WTC11 (cell line): ENCODE measurements around the gene YLPM1. TPM values are rescaled to one million over a fixed set of nuclear protein-coding genes. Genes with fewer than 3 reads are reported as not detected.
A peak's percentile ranks its signal among the peaks of the same experiment; 100 is the strongest.

Experiments used
- ATAC-seq: fragments of 200-7000 bp; cut with Tn5 transposase; 2 replicates; pipeline ENCODE4 v1.10.0; 2021; ENCODE audit warnings: mild to moderate bottlenecking, moderate library complexity
- CTCF ChIA-PET: fragments of 300-600 bp; sonication (Branson Sonifier 250); formaldehyde crosslinking; loops from one replicate; lab custom pipeline; 2021; ENCODE audit warnings: antibody characterized with exemption; lab: Charles Lee
- POLR2A ChIA-PET: fragments of 350-600 bp; sonication (Branson Sonifier 250); formaldehyde crosslinking; loops from one replicate; lab custom pipeline; 2021; ENCODE audit warnings: antibody characterized with exemption; lab: Charles Lee
- DNase-seq: peaks from one replicate; pipeline ENCODE4 v3.0.0; 2021; ENCODE audit warnings: low spot score
- H3K27ac Mint-ChIP-seq: 2 replicates; pipeline ENCODE4 v1.8.0; 2021; ENCODE audit warnings: mixed read lengths
- H3K27me3 Mint-ChIP-seq: 2 replicates; pipeline ENCODE4 v1.8.0; 2021; ENCODE audit warnings: low read depth, mild to moderate bottlenecking, moderate library complexity, mixed read lengths
- H3K36me3 Mint-ChIP-seq: 2 replicates; pipeline ENCODE4 v1.8.0; 2021; ENCODE audit warnings: mixed read lengths
- H3K4me1 Mint-ChIP-seq: 2 replicates; pipeline ENCODE4 v1.8.0; 2022; ENCODE audit warnings: mixed read lengths
- H3K4me3 Mint-ChIP-seq: 2 replicates; pipeline ENCODE4 v1.8.0; 2021; ENCODE audit warnings: mild to moderate bottlenecking, moderate library complexity, mixed read lengths
- H3K9me3 Mint-ChIP-seq: 2 replicates; pipeline ENCODE4 v1.8.0; 2021; ENCODE audit warnings: mixed read lengths
- ATF2 ChIP-seq: sonication (generic); formaldehyde crosslinking; IDR thresholded peaks from 2 replicates; pipeline ENCODE4 v1.8.1; 2022; ENCODE audit warnings: low read depth, missing genetic modification reagents, borderline replicate concordance
- ATF6 ChIP-seq: sonication (generic); formaldehyde crosslinking; IDR thresholded peaks from 2 replicates; pipeline ENCODE4 v1.8.1; 2023; ENCODE audit warnings: mild to moderate bottlenecking, missing genetic modification reagents
- E2F4 ChIP-seq: sonication (generic); formaldehyde crosslinking; IDR thresholded peaks from 2 replicates; pipeline ENCODE4 v1.8.1; 2022; ENCODE audit warnings: low read depth, mild to moderate bottlenecking, moderate library complexity, missing genetic modification reagents, borderline replicate concordance
- EMX1 ChIP-seq: fragments of 250-450 bp; sonication (Bioruptor Pico); IDR thresholded peaks from 2 replicates; pipeline ENCODE4 v1.8.0; 2021; ENCODE audit warnings: mild to moderate bottlenecking
- IRF1 ChIP-seq: sonication (generic); formaldehyde crosslinking; IDR thresholded peaks from 2 replicates; pipeline ENCODE4 v1.8.0; 2023; ENCODE audit warnings: missing genetic modification reagents
- IRF2 ChIP-seq: sonication (generic); formaldehyde crosslinking; IDR thresholded peaks from 2 replicates; pipeline ENCODE4 v1.8.0; 2022; ENCODE audit warnings: low read depth, missing genetic modification reagents, borderline replicate concordance
- JUN ChIP-seq: sonication (generic); formaldehyde crosslinking; IDR thresholded peaks from 2 replicates; pipeline ENCODE4 v1.8.0; 2023; ENCODE audit warnings: mild to moderate bottlenecking, missing genetic modification reagents
- NFE2L1 ChIP-seq: sonication (generic); formaldehyde crosslinking; IDR thresholded peaks from 2 replicates; pipeline ENCODE4 v1.8.1; 2023; ENCODE audit warnings: missing genetic modification reagents
- NR3C1 ChIP-seq: sonication (generic); formaldehyde crosslinking; conservative IDR thresholded peaks from 2 replicates; pipeline ENCODE4 v1.8.1; 2023; ENCODE audit warnings: low read depth, mild to moderate bottlenecking, missing genetic modification reagents
- PRRX2 ChIP-seq: fragments of 250-450 bp; sonication (Bioruptor Pico); IDR thresholded peaks from 2 replicates; pipeline ENCODE4 v1.8.0; 2021; ENCODE audit warnings: mild to moderate bottlenecking
- RELA ChIP-seq: sonication (generic); formaldehyde crosslinking; IDR thresholded peaks from 2 replicates; pipeline ENCODE4 v1.8.1; 2022; ENCODE audit warnings: missing genetic modification reagents, mild to moderate bottlenecking, borderline replicate concordance
- RORB ChIP-seq: fragments of 250-450 bp; sonication (Bioruptor Pico); IDR thresholded peaks from 2 replicates; pipeline ENCODE4 v1.9.0; 2021; ENCODE audit warnings: mild to moderate bottlenecking
- SP1 ChIP-seq: sonication (generic); formaldehyde crosslinking; conservative IDR thresholded peaks from 2 replicates; pipeline ENCODE4 v1.8.1; 2022; ENCODE audit warnings: missing genetic modification reagents
- TP53 ChIP-seq: sonication (generic); formaldehyde crosslinking; IDR thresholded peaks from 2 replicates; pipeline ENCODE4 v1.8.1; 2023; ENCODE audit warnings: mild to moderate bottlenecking, missing genetic modification reagents
- ZNF263 ChIP-seq: sonication (generic); formaldehyde crosslinking; IDR thresholded peaks from 2 replicates; pipeline ENCODE4 v1.8.1; 2022; ENCODE audit warnings: low read depth, mild to moderate bottlenecking, moderate library complexity, missing genetic modification reagents
- ZNF396 ChIP-seq: fragments of 250-450 bp; sonication (Bioruptor Pico); IDR thresholded peaks from 2 replicates; pipeline ENCODE4 v1.8.0; 2021; ENCODE audit warnings: mild to moderate bottlenecking, moderate library complexity, borderline replicate concordance
- ZNF512 ChIP-seq: sonication (generic); formaldehyde crosslinking; IDR thresholded peaks from 2 replicates; pipeline ENCODE4 v1.8.1; 2022; ENCODE audit warnings: missing genetic modification reagents, borderline replicate concordance
- total RNA-seq: library from RNA; stranded (reverse); gene quantifications from 3 replicates; pipeline ENCODE4 v1.2.3, GENCODE V29; 2021

The YLPM1 gene
- total RNA-seq, 1 experiment from 2014 or later = 66.6 TPM

- H3K27ac Mint-ChIP-seq = peak overlapping the region; percentile 46
- ChIA-PET POLR2A (interaction anchor here (0.5 kb wide), 1 partner anchor 56 kb away, joined by 4 read pairs; no protein-coding TSS in a partner anchor), CTCF (interaction anchor here (0.6 to 3.8 kb wide), 5 partner anchors 12 to 219 kb away, joined by 3 to 14 read pairs (median 7); no protein-coding TSS in a partner anchor)
- peaks cover 17% of the 10 kb centered on the region for H3K36me3 Mint-ChIP-seq
- H3K4me3 Mint-ChIP-seq = peak overlapping the region; percentile 10; the same call in 1 of the 2 replicates
- DNase-seq (no peak), ATAC-seq (peak; percentile 90)
- no peaks in the 10 kb centered on the region for H3K27me3 Mint-ChIP-seq
- H3K4me1 Mint-ChIP-seq = peaks cover 40% of the 10 kb centered on the region
- TF ChIP-seq IRF2 (CRISPR knock-in tag) (no peak), NR3C1 (CRISPR knock-in tag) (no peak), EMX1 (CRISPR knock-in tag) (no peak), SP1 (CRISPR knock-in tag) (no peak), ZNF396 (CRISPR knock-in tag) (no peak), ATF2 (CRISPR knock-in tag) (no peak), TP53 (no peak), IRF1 (CRISPR knock-in tag) (no peak), JUN (CRISPR knock-in tag) (no peak), E2F4 (CRISPR knock-in tag) (no peak), RORB (CRISPR knock-in tag) (no peak), PRRX2 (CRISPR knock-in tag) (no peak), ZNF512 (CRISPR knock-in tag) (no peak), RELA (CRISPR knock-in tag) (no peak), ZNF263 (no peak), ATF6 (CRISPR knock-in tag) (no peak), NFE2L1 (CRISPR knock-in tag) (no peak)
- peaks cover 4% of the 10 kb centered on the region for H3K9me3 Mint-ChIP-seq
These were observed 29.3 kb downstream of the YLPM1 start for GRCh38 chr14:74792249-74793039.
